ENCODE data around the gene RGS10. TPM values are rescaled to one million over a fixed set of nuclear protein-coding genes. Genes with fewer than 3 reads are reported as not detected.
A peak's percentile ranks its signal among the peaks of the same experiment; 100 is the strongest.
"Not testable (repeated sequence)": the region's sequence is repeated elsewhere in the genome, so short reads cannot be mapped to it uniquely, and the experiment has no call there.

Gene RGS10
- polyA plus RNA-seq, 2 donors, result 50.4 to 63.9 TPM

DNA sequence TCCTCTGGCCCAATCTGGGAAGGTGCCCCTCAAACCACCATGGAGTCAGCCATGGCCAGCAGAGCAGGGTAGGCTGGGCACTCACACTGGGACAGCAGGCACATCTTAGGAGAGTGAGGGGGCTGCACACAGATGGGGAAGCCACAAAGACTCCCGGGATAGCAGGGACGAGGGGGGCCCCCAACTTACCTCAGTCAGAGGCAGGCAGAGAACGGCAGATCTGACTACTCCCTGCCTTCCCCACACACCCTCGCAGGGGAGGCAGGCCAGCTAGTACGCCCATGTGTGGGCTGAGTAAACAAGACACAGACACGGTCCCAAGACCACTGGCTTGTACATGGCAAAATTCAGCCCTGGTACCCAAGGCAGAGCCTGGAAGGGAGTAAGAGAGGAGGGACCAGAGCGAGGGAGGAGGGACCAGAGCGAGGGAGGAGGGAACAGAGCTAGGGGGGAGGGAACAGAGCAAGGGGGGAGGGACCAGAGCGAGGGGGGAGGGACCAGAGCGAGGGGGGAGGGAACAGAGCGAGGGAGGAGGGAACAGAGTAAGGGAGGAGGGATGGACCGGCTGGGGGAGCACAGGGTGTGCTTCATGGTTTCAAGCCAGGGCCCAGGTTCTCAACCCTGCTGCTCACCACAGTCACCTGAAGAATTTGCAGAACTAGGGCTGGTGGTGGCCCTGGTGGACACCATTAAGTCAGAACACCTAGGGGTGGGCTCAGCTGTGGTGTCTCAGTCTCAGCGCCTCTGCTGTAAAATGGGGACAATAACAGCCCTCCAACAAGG is 73.8 kb downstream of the RGS10 start:
- WGBS, 2 donors, result 68 to 79% methylated on average over 13 of the region's 13 CpGs

DNA sequence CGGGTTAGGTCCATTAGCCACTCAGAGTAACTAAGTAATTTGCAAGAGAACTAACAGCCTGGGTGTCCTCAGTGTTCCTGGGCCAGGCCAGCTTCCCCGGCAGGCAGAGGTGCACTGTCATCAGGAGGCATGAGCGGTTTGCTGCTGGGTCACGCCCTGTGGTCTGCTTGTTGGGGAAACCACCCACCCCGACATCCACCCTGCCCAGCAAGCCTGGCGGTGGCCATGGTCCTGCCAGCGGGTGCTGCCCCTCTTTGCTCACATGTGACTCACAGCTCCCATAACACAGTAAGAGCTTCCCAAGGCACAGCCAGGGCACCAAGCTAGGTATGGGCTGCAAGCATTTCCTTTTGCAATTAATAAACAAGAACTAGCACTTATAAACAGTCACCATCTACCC is 75.9 kb downstream of the RGS10 start:
- WGBS, 2 donors, result 55 to 70% methylated on average over 7 of the region's 7 CpGs
- Histone ChIP-seq H3K27me3 (ENCODE audit: control insufficient read depth in 1 of 2, insufficient read depth in 2 of 2, low read length in 2 of 2) (no peaks in the 10 kb centered on the region), H3K9me3 (ENCODE audit: control insufficient read depth in 2 of 2, insufficient read depth in 1 of 2, low read depth in 1 of 2, low read length in 1 of 2) (no peaks in the 10 kb centered on the region), H3K4me3 (ENCODE audit: low read depth in 1 of 2, low read length in 2 of 2) (no peak overlapping the region), H3K27ac (ENCODE audit: low read depth in 2 of 2, low read length in 1 of 2) (peak overlapping the region in 1 of 2 donors; percentile 0), H3K4me1 (ENCODE audit: control insufficient read depth in 2 of 2, insufficient read depth in 2 of 2, low read length in 1 of 2) (peaks cover 4 to 11% of the 10 kb centered on the region in 2 donors), H3K36me3 (ENCODE audit: control insufficient read depth in 2 of 2, insufficient read depth in 2 of 2, low read length in 1 of 2) (no peaks in the 10 kb centered on the region)

More for the DNA sequence above, 73.8 kb downstream of the RGS10 start:
- Histone ChIP-seq H3K4me1 (ENCODE audit: control insufficient read depth in 2 of 2, insufficient read depth in 2 of 2, low read length in 1 of 2) (peaks cover 4 to 9% of the 10 kb centered on the region in 2 donors), H3K9me3 (ENCODE audit: control insufficient read depth in 2 of 2, insufficient read depth in 1 of 2, low read depth in 1 of 2, low read length in 1 of 2) (no peaks in the 10 kb centered on the region), H3K4me3 (ENCODE audit: low read depth in 1 of 2, low read length in 2 of 2) (no peak overlapping the region), H3K27me3 (ENCODE audit: control insufficient read depth in 1 of 2, insufficient read depth in 2 of 2, low read length in 2 of 2) (no peaks in the 10 kb centered on the region), H3K27ac (ENCODE audit: low read depth in 2 of 2, low read length in 1 of 2) (no peak overlapping the region), H3K36me3 (ENCODE audit: control insufficient read depth in 2 of 2, insufficient read depth in 2 of 2, low read length in 1 of 2) (no peaks in the 10 kb centered on the region)

DNA sequence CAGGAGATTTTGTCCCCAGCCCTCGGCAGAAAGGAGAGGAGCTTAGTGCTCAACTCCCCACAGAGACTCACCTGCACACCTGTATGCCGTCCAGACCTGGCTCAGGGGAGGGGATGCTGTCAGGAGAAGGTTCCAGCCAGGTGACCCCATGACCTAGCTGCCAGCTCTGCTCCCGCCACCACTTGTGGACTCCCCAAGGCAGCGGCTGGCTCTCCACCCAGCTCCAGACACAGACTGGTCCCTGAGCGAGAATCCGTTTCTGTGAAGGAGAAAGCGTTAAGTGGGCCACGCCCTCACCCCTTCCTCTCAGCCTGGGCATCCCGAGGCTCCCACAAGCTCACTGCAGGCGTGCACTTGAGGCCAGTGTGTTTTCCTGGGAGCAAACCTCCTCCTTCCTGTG is 76.4 kb downstream of the RGS10 start:
- peaks cover 5 to 14% of the 10 kb centered on the region in 2 donors for H3K4me1 ChIP-seq (ENCODE audit: control insufficient read depth in 2 of 2, insufficient read depth in 2 of 2, low read length in 1 of 2)
- 65 to 69% methylated on average over 10 of the region's 10 CpGs for WGBS, 2 donors
- H3K27me3 ChIP-seq (ENCODE audit: control insufficient read depth in 1 of 2, insufficient read depth in 2 of 2, low read length in 2 of 2), result no peaks in the 10 kb centered on the region
- H3K27ac ChIP-seq (ENCODE audit: low read depth in 2 of 2, low read length in 1 of 2), result peak overlapping the region; percentile 14 to 40
- H3K4me3 ChIP-seq (ENCODE audit: low read depth in 1 of 2, low read length in 2 of 2), result no peak overlapping the region
- H3K36me3 ChIP-seq (ENCODE audit: control insufficient read depth in 2 of 2, insufficient read depth in 2 of 2, low read length in 1 of 2), result no peaks in the 10 kb centered on the region
- no peaks in the 10 kb centered on the region for H3K9me3 ChIP-seq (ENCODE audit: control insufficient read depth in 2 of 2, insufficient read depth in 1 of 2, low read depth in 1 of 2, low read length in 1 of 2)

DNA sequence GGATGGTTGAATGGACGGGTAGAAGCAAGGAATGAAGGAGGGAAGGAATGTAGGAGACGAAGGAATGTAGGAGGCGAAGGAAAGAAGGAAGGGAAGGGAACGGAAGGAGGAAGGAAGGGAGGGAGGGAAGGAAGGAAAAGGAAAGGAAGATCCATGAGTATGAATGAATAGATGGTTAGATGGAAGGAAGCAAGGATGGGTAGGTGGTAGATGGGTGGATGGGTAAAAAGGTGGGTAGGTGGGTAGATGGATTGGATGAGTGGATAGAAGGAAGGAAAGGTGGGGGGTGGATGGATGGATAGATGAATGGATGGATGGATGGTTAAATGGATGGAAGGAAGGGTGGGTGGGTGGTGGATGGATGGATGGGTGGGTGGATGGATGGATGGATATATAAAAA is 77.4 kb downstream of the RGS10 start:
- Histone ChIP-seq H3K27me3 (ENCODE audit: control insufficient read depth in 1 of 2, insufficient read depth in 2 of 2, low read length in 2 of 2) (no peaks in the 10 kb centered on the region), H3K9me3 (ENCODE audit: control insufficient read depth in 2 of 2, insufficient read depth in 1 of 2, low read depth in 1 of 2, low read length in 1 of 2) (no peaks in the 10 kb centered on the region), H3K27ac (ENCODE audit: low read depth in 2 of 2, low read length in 1 of 2) (no peak overlapping the region), H3K36me3 (ENCODE audit: control insufficient read depth in 2 of 2, insufficient read depth in 2 of 2, low read length in 1 of 2) (no peaks in the 10 kb centered on the region), H3K4me1 (ENCODE audit: control insufficient read depth in 2 of 2, insufficient read depth in 2 of 2, low read length in 1 of 2) (peaks cover 12 to 18% of the 10 kb centered on the region in 2 donors), H3K4me3 (ENCODE audit: low read depth in 1 of 2, low read length in 2 of 2) (no peak overlapping the region)
- 78 to 92% methylated on average over 4 of the region's 4 CpGs for WGBS, 2 donors

DNA sequence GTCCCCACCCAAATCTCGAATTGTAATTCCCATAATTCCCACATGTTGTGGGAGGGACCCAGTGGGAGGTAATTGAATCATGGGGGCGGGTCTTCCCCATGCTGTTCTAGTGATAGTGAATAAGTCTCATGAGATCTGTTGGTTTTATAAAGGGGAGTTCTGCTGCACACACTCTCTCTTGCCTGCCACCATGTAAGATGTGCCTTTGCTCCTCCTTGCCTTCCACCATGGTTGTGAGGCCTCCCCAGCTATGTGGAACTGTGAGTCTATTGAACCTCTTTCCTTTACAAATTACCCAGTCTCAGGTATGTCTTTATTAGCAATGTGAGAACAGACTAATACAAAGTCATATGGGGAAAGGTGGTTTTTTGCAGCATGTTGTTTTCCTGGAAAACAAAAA is 79.3 kb downstream of the RGS10 start:
- 83 to 94% methylated on average over 2 of the region's 2 CpGs for WGBS, 2 donors
- not testable (repeated sequence) for H3K27me3 ChIP-seq (ENCODE audit: control insufficient read depth in 1 of 2, insufficient read depth in 2 of 2, low read length in 2 of 2); H3K9me3 ChIP-seq (ENCODE audit: control insufficient read depth in 2 of 2, insufficient read depth in 1 of 2, low read depth in 1 of 2, low read length in 1 of 2); H3K4me3 ChIP-seq (ENCODE audit: low read depth in 1 of 2, low read length in 2 of 2); H3K36me3 ChIP-seq (ENCODE audit: control insufficient read depth in 2 of 2, insufficient read depth in 2 of 2, low read length in 1 of 2)
- Histone ChIP-seq H3K4me1 (ENCODE audit: control insufficient read depth in 2 of 2, insufficient read depth in 2 of 2, low read length in 1 of 2) (peaks cover 12 to 16% of the 10 kb centered on the region in 2 donors), H3K27ac (ENCODE audit: low read depth in 2 of 2, low read length in 1 of 2) (peak overlapping the region; percentile 76 to 86)

DNA sequence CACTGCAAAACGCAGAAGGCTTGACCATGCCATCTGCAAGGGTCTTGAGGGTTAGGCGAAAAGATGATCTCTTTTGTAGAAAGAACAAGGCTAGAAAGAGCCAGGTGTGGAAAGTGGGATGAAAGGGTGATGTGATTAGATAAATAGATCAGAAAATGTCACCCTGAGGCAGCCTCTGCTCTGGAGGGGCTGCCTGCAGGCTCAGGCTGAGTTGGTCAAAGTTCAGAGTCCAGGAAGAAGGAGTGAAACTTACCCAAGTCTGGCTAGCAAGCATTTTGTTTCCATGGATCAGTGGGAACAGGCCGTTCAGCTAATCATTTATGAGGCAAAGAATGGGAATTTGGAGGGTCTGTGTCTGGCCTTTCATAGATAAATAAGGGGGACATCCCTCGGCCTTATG is 79.7 kb downstream of the RGS10 start:
- Histone ChIP-seq H3K27ac (ENCODE audit: low read depth in 2 of 2, low read length in 1 of 2) (peak overlapping the region; percentile 76 to 86), H3K4me3 (ENCODE audit: low read depth in 1 of 2, low read length in 2 of 2) (no peak overlapping the region), H3K36me3 (ENCODE audit: control insufficient read depth in 2 of 2, insufficient read depth in 2 of 2, low read length in 1 of 2) (no peaks in the 10 kb centered on the region), H3K9me3 (ENCODE audit: control insufficient read depth in 2 of 2, insufficient read depth in 1 of 2, low read depth in 1 of 2, low read length in 1 of 2) (peaks cover 0 to 3% of the 10 kb centered on the region in 2 donors), H3K27me3 (ENCODE audit: control insufficient read depth in 1 of 2, insufficient read depth in 2 of 2, low read length in 2 of 2) (no peaks in the 10 kb centered on the region), H3K4me1 (ENCODE audit: control insufficient read depth in 2 of 2, insufficient read depth in 2 of 2, low read length in 1 of 2) (peaks cover 12 to 16% of the 10 kb centered on the region in 2 donors)
- WGBS, 2 donors, result 87 to 90% methylated on average over 4 of the region's 4 CpGs

DNA sequence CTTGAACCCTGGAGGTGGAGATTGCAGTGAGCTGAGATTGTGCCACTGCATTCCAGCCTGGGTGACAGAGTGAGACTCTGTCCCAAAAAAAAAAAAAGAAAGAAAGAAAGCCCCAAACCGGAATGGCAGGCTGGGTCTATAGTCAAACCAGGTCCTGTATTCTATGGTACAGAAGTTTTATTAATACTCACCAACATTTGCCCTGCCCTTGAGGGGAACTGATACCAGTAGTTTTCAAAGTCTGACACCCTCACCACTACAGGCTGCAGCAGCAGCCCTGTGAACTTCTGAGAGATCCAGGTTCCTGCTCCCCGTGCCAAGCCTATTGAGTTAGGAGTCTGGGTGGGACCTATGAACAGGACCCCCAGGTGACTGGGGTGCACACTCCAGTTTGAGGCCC is 80.6 kb downstream of the RGS10 start:
- peak overlapping the region; percentile 76 to 86 for H3K27ac ChIP-seq (ENCODE audit: low read depth in 2 of 2, low read length in 1 of 2)
- no peak overlapping the region for H3K4me3 ChIP-seq (ENCODE audit: low read depth in 1 of 2, low read length in 2 of 2)
- H3K27me3 ChIP-seq (ENCODE audit: control insufficient read depth in 1 of 2, insufficient read depth in 2 of 2, low read length in 2 of 2), result no peaks in the 10 kb centered on the region
- peaks cover 0 to 3% of the 10 kb centered on the region in 2 donors for H3K9me3 ChIP-seq (ENCODE audit: control insufficient read depth in 2 of 2, insufficient read depth in 1 of 2, low read depth in 1 of 2, low read length in 1 of 2)
- no peaks in the 10 kb centered on the region for H3K36me3 ChIP-seq (ENCODE audit: control insufficient read depth in 2 of 2, insufficient read depth in 2 of 2, low read length in 1 of 2)
- peaks cover 12 to 16% of the 10 kb centered on the region in 2 donors for H3K4me1 ChIP-seq (ENCODE audit: control insufficient read depth in 2 of 2, insufficient read depth in 2 of 2, low read length in 1 of 2)
- 61 to 72% methylated on average over 2 of the region's 2 CpGs for WGBS, 2 donors

DNA sequence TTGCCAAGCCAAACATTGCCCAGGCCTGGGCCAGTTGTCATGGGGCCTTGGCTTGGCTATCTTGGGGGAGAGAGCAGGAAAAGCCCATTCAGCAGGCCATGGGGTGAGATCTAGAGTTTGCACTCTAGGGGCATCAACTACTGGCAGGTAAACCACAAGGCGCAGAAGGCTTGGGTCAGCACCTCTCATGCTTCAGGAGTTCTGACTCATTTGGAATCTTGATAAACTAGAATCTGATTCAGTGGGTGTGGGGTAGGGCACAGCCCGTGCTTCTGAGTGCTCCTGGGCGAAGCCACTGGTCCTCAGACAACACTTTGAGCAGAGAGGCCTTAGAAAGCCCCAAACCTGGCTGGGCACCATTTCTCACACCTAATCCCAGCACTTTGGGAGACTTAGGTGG is 81.1 kb downstream of the RGS10 start:
- Histone ChIP-seq H3K4me3 (ENCODE audit: low read depth in 1 of 2, low read length in 2 of 2) (no peak overlapping the region), H3K9me3 (ENCODE audit: control insufficient read depth in 2 of 2, insufficient read depth in 1 of 2, low read depth in 1 of 2, low read length in 1 of 2) (peaks cover 0 to 3% of the 10 kb centered on the region in 2 donors), H3K4me1 (ENCODE audit: control insufficient read depth in 2 of 2, insufficient read depth in 2 of 2, low read length in 1 of 2) (peaks cover 12 to 14% of the 10 kb centered on the region in 2 donors), H3K27ac (ENCODE audit: low read depth in 2 of 2, low read length in 1 of 2) (peak overlapping the region; percentile 83 to 86), H3K27me3 (ENCODE audit: control insufficient read depth in 1 of 2, insufficient read depth in 2 of 2, low read length in 2 of 2) (no peaks in the 10 kb centered on the region), H3K36me3 (ENCODE audit: control insufficient read depth in 2 of 2, insufficient read depth in 2 of 2, low read length in 1 of 2) (no peaks in the 10 kb centered on the region)
- 45 to 56% methylated on average over 3 of the region's 3 CpGs for WGBS, 2 donors

DNA sequence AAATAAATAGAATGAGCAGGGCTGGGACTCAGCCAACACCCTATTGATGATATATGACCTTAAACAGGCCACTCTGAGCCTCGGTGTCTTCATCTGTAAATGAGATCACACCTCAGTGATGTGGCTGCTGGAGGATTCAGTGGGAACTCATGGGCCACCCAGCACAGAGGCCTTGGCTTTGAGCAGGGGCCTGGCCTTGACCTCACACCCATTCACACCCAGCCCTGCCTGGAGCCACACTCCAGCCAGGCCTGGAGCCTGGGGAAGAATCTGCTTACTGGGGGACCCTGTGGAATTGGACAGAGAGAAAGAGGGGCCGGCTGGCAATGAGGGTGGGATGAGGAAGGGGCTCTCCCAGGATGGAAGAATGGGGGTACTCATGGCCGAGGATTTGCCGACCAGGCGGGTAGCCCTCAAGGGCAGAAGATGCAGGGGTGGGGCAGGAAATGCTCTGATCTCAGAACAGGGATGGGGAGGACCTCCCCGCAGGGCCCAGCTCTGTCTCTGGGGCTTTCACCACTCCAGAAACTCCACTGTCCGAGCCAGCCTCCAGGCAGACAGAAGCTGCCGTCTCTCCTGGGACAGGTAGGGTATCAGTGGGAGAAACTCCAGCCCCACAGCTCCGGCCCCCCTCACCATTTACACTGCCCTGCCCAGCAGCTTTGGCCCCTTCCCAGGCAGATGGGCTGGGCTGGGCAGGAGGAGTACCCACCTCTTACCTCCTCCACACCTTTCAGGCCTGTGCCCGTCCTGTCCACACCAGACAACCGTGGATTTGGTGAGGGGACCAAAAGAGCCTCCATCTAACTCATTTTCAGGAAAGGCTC is 81.9 kb downstream of the RGS10 start:
- peaks cover 0 to 3% of the 10 kb centered on the region in 2 donors for H3K9me3 ChIP-seq (ENCODE audit: control insufficient read depth in 2 of 2, insufficient read depth in 1 of 2, low read depth in 1 of 2, low read length in 1 of 2)
- H3K36me3 ChIP-seq (ENCODE audit: control insufficient read depth in 2 of 2, insufficient read depth in 2 of 2, low read length in 1 of 2), result no peaks in the 10 kb centered on the region
- H3K27me3 ChIP-seq (ENCODE audit: control insufficient read depth in 1 of 2, insufficient read depth in 2 of 2, low read length in 2 of 2), result no peaks in the 10 kb centered on the region
- peak overlapping the region; percentile 78 to 83 for H3K27ac ChIP-seq (ENCODE audit: low read depth in 2 of 2, low read length in 1 of 2)
- H3K4me3 ChIP-seq (ENCODE audit: low read depth in 1 of 2, low read length in 2 of 2), result no peak overlapping the region
- H3K4me1 ChIP-seq (ENCODE audit: control insufficient read depth in 2 of 2, insufficient read depth in 2 of 2, low read length in 1 of 2), result peaks cover 9 to 10% of the 10 kb centered on the region in 2 donors
- 87% methylated on average over 11 of the region's 11 CpGs for WGBS, 2 donors

Data from esophagus (tissue), 2 donors.